Measurements from ENCODE around the gene AUTS2.
"Not testable (repeated sequence)": the region's sequence is repeated elsewhere in the genome, so short reads cannot be mapped to it uniquely, and the experiment has no call there.

AUTS2 gene

DNA sequence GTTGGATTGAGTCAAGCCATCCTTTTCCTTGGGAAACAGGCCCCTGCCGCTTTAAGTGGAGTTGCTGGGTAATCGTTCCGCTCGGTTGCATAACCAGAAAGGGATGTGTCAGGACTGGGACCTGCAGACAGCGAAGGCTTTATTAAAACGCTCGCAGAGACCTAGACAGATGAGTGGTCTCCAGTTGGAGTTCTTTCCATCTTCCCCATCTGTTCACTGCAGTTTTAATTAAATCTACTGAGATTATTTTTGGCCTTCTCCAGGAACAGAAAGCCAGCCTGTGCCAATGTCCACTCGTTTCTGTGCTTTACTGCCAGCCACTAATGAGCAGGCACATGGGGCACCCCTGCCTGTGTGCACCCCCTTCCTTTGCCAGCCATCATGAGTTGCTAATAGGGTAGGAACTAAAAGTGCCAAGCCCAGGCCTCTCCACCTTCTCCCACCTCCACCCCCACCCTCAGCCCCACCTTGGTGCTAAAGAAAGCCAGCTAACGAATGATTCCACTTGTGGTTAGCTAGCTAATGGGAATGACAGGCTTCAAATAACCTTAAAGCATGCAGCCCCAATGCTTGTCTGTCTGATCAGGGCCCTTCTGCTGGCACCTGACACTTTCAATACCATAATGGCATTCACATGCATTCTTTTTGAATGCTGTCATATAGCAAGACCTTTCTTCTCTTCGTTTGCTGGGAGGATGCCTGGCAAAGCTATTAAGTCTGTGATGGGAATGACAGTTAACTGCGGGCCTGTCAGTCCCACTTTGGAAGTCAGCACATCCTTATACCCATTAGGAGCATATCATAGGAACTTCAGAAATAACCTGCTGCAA lies 976.9 kb downstream of the AUTS2 start:
- DNase-seq: peak; percentile 93

DNA sequence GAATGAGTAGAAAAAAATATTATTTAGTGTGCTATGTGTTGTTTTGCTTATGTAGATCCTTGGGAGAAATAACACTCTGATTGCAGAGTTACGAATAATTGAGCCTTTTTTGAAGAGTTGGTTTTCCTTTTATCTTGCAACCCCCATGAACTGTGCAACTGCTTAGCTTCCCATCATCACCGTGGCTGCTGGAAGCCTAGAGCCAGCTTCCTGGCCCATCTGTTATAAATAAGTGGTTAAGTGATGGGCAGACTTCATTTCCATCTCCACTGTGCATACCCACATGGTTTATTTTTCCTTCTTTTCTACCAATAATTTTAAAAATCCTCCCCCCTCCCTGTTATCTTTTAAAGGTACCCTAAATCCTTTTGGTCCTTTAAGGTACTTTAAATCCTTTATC lies 978.8 kb downstream of the AUTS2 start:
- no peak for DNase-seq

GRCh38 chr7:70578131-70578530 lies 979.9 kb downstream of the AUTS2 start:
- no peak for DNase-seq

DNA sequence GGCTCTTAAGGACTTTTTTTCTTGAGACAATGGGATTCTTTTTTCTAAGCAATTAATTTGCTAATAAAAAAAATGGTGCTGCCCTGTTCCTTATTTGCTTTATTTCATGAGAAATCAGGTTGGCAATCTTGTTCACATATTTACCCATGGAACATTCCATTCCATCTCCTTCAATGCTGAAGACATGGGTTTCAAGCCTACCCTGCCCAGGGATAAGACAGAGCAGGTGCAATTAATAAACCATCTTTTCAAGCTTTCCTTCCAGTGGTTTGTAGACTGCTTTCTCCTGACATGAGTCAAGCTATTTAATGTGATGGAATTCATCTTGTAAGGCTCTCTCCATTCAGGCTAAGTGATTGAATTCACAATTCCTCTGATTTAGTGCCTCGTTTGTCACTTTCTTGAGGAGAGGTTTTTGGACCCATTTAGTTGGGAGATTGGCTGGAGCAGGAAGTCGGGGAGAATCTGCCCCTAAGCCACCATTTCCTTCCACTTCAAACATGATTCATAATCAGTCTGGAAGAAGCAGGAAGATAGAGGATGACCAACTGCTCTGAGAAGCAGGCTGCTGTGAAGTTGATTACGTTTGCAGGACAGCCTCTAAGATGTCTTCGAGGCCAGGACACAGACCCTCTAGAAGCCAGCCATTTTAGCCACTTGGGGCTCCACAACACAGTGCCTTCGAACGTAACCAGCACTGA lies 981.3 kb downstream of the AUTS2 start:
- no peak for DNase-seq

DNA sequence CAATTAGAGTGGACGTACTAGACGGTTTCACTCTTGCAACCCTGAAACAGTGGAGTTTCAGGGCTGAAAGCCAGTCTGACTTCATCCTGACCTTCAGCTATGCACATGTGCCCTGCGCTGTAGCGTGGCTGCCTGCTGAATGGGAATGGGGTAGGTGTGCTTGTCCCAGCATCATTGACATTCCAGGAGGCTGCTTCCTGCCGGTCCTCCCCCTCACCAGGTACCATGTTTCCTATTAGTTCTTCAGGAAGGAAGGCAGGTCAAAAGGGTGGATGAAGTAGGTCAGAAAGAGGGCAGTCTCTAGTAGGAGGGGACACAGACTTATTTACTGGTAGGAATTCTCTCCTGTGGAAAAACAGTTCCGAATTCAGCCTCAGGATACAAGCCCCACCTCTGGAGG lies 981.9 kb downstream of the AUTS2 start:
- no peak for DNase-seq

GRCh38 chr7:70582927-70583895 lies 984.9 kb downstream of the AUTS2 start:
- peak; percentile 59 for DNase-seq

DNA sequence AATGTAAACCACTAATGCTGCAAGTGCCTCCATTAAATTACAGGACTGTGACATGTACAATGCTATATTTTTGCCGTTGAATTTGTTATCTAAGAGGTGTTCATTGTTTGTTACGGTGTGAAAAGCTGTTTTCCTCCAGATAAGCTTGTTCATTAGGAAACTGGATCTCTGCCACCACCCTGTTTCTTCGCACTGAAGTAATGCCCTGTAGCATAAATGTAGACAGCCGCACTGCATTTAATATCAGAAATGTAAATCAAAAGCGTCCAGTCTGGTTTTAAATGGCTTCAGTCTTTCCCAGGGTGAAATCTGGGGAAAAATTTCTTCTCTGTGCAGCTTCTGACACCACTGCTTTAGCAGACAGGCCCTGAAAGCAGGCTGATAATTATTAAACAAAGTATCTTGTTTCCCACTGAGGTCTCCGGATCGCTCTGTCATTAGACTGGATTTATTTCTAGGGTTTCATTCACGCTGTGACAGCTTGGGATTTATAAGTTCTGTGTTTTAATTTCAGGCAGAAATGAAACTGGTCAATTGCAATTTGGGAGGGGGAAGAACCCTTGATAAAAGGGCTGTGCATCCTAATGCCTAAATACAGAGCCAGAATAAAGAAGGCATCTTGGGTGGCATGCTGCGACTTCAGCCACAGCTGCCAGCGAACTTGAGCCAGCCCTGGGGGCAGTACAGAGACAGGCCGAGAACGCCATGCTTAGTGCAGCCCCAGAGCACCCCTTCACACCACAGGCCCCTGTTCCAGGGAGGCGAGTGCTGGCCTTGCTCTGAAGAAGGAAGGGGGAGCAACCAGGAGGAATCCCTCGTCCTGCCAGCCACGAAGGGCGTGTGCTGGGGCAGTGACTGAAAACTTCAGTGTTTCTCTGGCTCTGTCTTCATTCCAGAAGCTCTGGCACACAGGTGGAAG lies 985.9 kb downstream of the AUTS2 start:
- peak; percentile 80 for DNase-seq

- DNase-seq: peak; percentile 29
These were observed 986.8 kb downstream of the AUTS2 start for GRCh38 chr7:70585071-70585470.

- no peak for DNase-seq
These were observed 988.5 kb downstream of the AUTS2 start for GRCh38 chr7:70586822-70587221.

DNA sequence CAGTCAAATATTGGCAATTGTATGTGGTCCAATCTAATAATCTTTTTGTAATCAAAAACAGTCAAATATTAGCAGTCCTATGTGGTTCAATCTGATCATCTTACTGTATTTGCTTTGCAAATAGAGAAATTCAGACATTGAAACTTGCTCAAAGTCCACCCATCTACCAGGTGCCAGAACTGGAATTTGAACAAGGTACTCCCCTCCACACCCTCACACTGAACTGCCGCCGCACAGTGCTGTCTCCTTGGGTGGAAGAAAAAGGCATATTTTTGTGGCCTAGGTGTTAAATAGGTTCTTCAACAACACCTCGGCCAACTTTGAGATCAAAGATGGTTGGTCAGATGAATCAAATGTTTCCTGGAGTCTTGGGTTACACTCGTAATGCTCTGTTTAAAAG lies 989.5 kb downstream of the AUTS2 start:
- DNase-seq: no peak

- DNase-seq: no peak
These were observed 990.1 kb downstream of the AUTS2 start for GRCh38 chr7:70588191-70588921.

GRCh38 chr7:70589010-70589409 lies 990.7 kb downstream of the AUTS2 start:
- no peak for DNase-seq

DNA sequence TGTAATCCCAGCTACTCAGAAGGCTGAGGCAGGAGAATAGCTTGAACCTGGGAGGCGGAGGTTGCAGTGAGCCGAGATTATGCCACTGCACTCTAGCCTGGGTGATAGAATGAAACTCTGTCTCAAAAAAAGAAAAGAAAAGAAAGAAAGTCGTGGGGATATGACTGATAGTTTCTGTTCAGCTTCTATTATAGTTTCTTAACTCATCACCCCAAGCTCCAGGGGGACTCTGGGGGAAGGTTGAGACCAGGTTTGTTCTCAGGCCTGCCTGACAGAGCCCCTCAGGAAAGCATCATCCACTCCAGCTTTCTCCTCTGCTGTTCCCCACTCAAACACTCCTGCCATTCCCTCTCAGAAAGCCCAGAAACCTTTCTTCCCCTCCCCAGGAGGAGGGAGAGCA lies 991.3 kb downstream of the AUTS2 start:
- no peak for DNase-seq

DNA sequence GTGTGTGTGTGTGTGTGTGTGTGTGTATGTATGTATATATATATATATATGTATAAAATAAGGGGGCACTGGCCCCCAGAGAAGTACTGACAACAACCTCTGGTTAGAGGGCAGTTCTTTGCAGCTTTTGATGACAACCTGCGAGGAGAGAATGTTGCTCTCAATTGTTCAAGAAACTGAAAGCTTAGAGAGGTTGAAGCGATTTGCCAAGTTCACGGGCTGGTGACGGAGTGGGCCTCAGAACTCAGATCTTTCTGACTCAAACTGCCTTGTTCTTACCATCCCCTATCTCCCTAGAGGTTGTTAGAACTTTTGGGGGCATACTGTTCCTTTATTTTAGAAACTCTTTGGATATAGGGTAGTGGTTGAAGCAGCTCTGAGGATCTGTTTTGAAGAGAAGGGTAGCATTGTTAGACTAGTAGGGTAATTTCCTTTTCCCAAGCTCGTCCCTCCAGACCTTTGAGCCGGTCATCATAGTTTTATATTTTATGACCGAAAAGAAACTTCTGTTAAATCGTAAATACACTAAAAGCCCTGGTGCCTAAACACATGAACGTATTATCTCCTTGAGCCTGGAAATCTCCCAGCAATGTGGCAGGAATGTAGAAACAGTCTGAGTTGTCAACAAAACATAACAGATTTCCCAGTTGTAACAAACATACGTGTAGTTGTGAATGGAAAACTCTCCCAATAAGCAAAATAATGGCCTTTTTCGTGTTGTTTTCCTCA lies 992.0 kb downstream of the AUTS2 start:
- no peak for DNase-seq

DNA sequence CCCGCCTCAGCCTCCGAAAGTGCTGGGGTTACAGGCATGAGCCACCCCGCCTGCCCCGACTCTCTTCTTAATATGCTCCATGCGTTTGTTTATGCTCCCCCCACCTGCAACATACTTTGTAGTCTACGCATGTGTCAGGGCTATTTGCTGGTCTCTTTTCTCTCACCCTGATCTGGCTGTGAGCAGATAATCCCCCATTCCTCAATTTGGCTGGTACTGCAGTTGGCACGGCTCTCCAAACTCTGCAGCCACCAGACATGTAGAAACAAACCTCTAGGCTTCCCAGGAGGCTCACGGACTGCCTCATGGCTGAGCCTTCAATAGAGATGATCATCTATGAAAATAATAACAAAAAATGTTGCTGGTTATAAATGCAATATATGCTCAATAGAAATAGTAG lies 993.4 kb downstream of the AUTS2 start:
- DNase-seq: no peak

- no peak for DNase-seq
These were observed 993.9 kb downstream of the AUTS2 start for GRCh38 chr7:70592171-70592570.

- no peak for DNase-seq
These were observed 995.9 kb downstream of the AUTS2 start for GRCh38 chr7:70594170-70594569.

DNA sequence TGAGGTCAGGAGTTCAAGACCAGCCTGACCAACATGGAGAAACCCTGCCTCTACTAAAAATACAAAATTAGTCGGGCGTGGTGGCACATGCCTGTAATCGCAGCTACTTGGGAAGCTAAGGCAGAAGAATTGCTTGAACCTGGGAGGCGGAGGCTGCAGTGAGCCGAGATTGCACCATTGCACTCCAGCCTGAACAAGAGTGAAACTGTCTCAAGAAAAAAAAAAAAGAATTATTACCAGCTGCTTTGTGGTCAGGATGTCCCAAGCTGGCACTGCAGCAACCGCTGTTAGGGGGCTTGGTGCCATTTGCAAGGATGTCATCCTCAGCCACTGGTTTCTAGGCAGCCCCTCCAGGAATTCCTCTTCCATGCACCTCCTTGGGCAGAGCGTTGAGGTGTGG lies 996.6 kb downstream of the AUTS2 start:
- not testable (repeated sequence) for DNase-seq

DNA sequence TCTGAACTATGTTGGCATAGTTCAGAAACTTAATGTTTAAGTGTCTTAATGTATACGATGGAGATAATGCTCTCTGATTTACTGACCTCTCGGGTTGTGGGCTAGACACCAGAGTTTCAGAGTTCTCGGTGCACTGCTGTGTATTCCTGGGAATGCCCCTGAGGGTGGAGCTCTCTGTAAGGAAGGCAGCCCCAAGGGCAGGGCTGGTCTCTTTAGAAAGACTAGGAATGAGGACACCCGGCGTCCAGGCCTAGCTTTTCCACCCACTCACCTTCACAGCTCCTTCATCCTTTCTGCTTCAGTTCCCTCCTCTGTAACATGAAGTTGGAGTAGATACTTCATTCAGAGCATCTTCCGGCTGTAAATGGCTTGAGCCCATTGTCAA lies 997.1 kb downstream of the AUTS2 start:
- DNase-seq: peak; percentile 74

DNA sequence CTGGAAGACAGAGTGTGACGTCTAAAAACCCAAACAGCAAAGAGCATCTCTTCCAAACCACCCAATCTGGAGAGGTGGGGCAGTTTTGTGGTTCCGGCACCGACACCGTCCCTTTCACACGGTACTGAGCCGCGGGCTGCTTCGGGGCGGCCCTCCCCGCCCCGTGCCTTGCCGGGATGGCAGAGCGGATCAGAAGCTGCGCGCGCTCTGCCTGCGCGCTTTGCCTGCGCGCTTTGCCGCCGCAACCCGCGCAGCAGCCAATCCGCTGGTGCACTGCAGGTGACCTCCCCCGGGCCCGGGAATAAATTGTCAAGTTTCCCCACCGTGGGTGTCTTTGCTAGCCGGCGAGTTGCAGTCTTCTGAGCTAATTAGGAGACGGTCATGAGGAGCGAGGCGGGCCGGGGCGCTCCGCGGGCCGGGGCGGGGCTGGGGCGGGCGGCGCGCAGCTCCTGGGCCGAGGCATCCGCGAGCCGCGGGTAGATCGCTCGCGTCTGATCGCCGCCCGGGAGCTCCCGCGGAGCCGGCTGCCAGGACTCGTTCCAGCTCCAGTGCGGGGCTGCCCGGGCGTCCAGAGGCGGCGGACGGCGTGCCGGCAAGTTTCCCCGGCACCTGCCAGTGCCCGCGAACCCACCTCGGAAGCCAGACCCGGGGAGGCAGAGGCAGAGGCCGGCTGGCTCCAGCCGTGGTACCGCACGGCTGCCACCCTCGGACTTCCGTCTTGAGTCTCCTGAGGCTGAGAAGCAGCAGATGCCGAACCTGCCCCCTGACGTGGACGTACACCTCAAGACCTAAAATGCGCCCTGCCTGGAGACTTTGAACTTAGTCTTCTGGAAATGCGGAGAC lies 997.7 kb downstream of the AUTS2 start:
- DNase-seq: peak; percentile 70

All from NCI-H1092 treated with DMSO at 0.1 percent for 48 hours (cell line).